Measurements from ENCODE around the gene ZNF519.

Gene ZNF519

GRCh38 chr18:14075196-14075595 lies 57.0 kb downstream of the ZNF519 start:
- Histone ChIP-seq H3K79me1 (ENCODE audit: low read length) (no peaks in the 10 kb centered on the region), H3K27me3 (ENCODE audit: insufficient read depth, low read length) (no peaks in the 10 kb centered on the region), H3K4me2 (ENCODE audit: low read length) (no peak overlapping the region), H3K4me3 (ENCODE audit: low read depth, low read length) (no peak overlapping the region), H2BK12ac (ENCODE audit: low read length) (no peak overlapping the region), H3K9me3 (ENCODE audit: insufficient read depth, low read depth, low read length) (no peaks in the 10 kb centered on the region), H3K23ac (ENCODE audit: low read length) (no peak overlapping the region), H3K4me1 (ENCODE audit: control insufficient read depth in 1 of 2, insufficient read depth in 2 of 2, low read length in 2 of 2) (no peaks in the 10 kb centered on the region), H3K27ac (ENCODE audit: low read depth, low read length) (no peak overlapping the region), H4K91ac (ENCODE audit: low read depth, low read length) (no peak overlapping the region), H2AK5ac (ENCODE audit: low read length) (no peak overlapping the region), H4K8ac (ENCODE audit: low read depth, low read length) (no peak overlapping the region), H2BK5ac (ENCODE audit: low read depth, low read length, poor library complexity) (no peak overlapping the region), H2AFZ (ENCODE audit: insufficient read depth, low read length, poor library complexity) (no peak overlapping the region), H3K14ac (ENCODE audit: low read length) (no peak overlapping the region), H4K12ac (ENCODE audit: low read depth, low read length) (no peak overlapping the region), H3K9ac (ENCODE audit: low read length) (no peak overlapping the region), H2BK120ac (ENCODE audit: insufficient read depth, low read length, poor library complexity) (no peak overlapping the region), H3K4ac (ENCODE audit: low read depth, low read length) (no peak overlapping the region), H3K79me2 (ENCODE audit: control insufficient read depth, insufficient read depth, low read length, poor library complexity) (no peaks in the 10 kb centered on the region), H3K36me3 (ENCODE audit: control insufficient read depth in 1 of 2, insufficient read depth in 2 of 2, low read length in 2 of 2) (peaks cover 0 to 11% of the 10 kb centered on the region in 2 experiments), H3K18ac (ENCODE audit: low read length) (no peak overlapping the region)
- no CpG with 5 or more reads among the region's 3 CpGs for WGBS (ENCODE audit: extremely low coverage, insufficient coverage, insufficient read length)
- DNase-seq = no peak

GRCh38 chr18:14074187-14074586 lies 58.0 kb downstream of the ZNF519 start:
- Histone ChIP-seq H2BK12ac (ENCODE audit: low read length) (no peak overlapping the region), H3K36me3 (ENCODE audit: control insufficient read depth in 1 of 2, insufficient read depth in 2 of 2, low read length in 2 of 2) (peaks cover 0 to 11% of the 10 kb centered on the region in 2 experiments), H3K79me1 (ENCODE audit: low read length) (no peaks in the 10 kb centered on the region), H3K4me3 (ENCODE audit: low read depth, low read length) (no peak overlapping the region), H3K27ac (ENCODE audit: low read depth, low read length) (no peak overlapping the region), H4K8ac (ENCODE audit: low read depth, low read length) (no peak overlapping the region), H3K18ac (ENCODE audit: low read length) (no peak overlapping the region), H2BK120ac (ENCODE audit: insufficient read depth, low read length, poor library complexity) (no peak overlapping the region), H3K4me2 (ENCODE audit: low read length) (no peak overlapping the region), H2AFZ (ENCODE audit: insufficient read depth, low read length, poor library complexity) (no peak overlapping the region), H3K14ac (ENCODE audit: low read length) (no peak overlapping the region), H3K79me2 (ENCODE audit: control insufficient read depth, insufficient read depth, low read length, poor library complexity) (no peaks in the 10 kb centered on the region), H2BK5ac (ENCODE audit: low read depth, low read length, poor library complexity) (no peak overlapping the region), H3K4ac (ENCODE audit: low read depth, low read length) (no peak overlapping the region), H3K9ac (ENCODE audit: low read length) (no peak overlapping the region), H3K4me1 (ENCODE audit: control insufficient read depth in 1 of 2, insufficient read depth in 2 of 2, low read length in 2 of 2) (no peaks in the 10 kb centered on the region), H3K9me3 (ENCODE audit: insufficient read depth, low read depth, low read length) (no peaks in the 10 kb centered on the region), H3K23ac (ENCODE audit: low read length) (no peak overlapping the region), H4K91ac (ENCODE audit: low read depth, low read length) (no peak overlapping the region), H3K27me3 (ENCODE audit: insufficient read depth, low read length) (no peaks in the 10 kb centered on the region), H4K12ac (ENCODE audit: low read depth, low read length) (no peak overlapping the region), H2AK5ac (ENCODE audit: low read length) (no peak overlapping the region)
- no CpG with 5 or more reads among the region's 5 CpGs for WGBS (ENCODE audit: extremely low coverage, insufficient coverage, insufficient read length)
- no peak for DNase-seq

GRCh38 chr18:14053661-14054060 lies 78.6 kb downstream of the ZNF519 start:
- no CpG with 5 or more reads among the region's 4 CpGs for WGBS (ENCODE audit: extremely low coverage, insufficient coverage, insufficient read length)
- H3K27me3 ChIP-seq (ENCODE audit: insufficient read depth, low read length) = no peaks in the 10 kb centered on the region
- H3K27ac ChIP-seq (ENCODE audit: low read depth, low read length) = no peak overlapping the region
- no peak overlapping the region for H3K14ac ChIP-seq (ENCODE audit: low read length)
- H4K12ac ChIP-seq (ENCODE audit: low read depth, low read length) = no peak overlapping the region
- no peak overlapping the region for H2BK12ac ChIP-seq (ENCODE audit: low read length)
- no peak for DNase-seq
- no peak overlapping the region for H3K4ac ChIP-seq (ENCODE audit: low read depth, low read length)
- no peak overlapping the region for H3K4me3 ChIP-seq (ENCODE audit: low read depth, low read length)
- H2BK5ac ChIP-seq (ENCODE audit: low read depth, low read length, poor library complexity) = no peak overlapping the region
- peaks cover 3% of the 10 kb centered on the region for H3K9me3 ChIP-seq (ENCODE audit: insufficient read depth, low read depth, low read length)
- no peak overlapping the region for H3K23ac ChIP-seq (ENCODE audit: low read length)
- H3K4me2 ChIP-seq (ENCODE audit: low read length) = no peak overlapping the region
- H3K4me1 ChIP-seq (ENCODE audit: control insufficient read depth in 1 of 2, insufficient read depth in 2 of 2, low read length in 2 of 2) = no peaks in the 10 kb centered on the region
- no peaks in the 10 kb centered on the region for H3K79me2 ChIP-seq (ENCODE audit: control insufficient read depth, insufficient read depth, low read length, poor library complexity)
- H4K91ac ChIP-seq (ENCODE audit: low read depth, low read length) = no peak overlapping the region
- H2AFZ ChIP-seq (ENCODE audit: insufficient read depth, low read length, poor library complexity) = no peak overlapping the region
- no peaks in the 10 kb centered on the region for H3K79me1 ChIP-seq (ENCODE audit: low read length)
- no peak overlapping the region for H2AK5ac ChIP-seq (ENCODE audit: low read length)
- H3K36me3 ChIP-seq (ENCODE audit: control insufficient read depth in 1 of 2, insufficient read depth in 2 of 2, low read length in 2 of 2) = peaks cover 0 to 3% of the 10 kb centered on the region in 2 experiments
- no peak overlapping the region for H2BK120ac ChIP-seq (ENCODE audit: insufficient read depth, low read length, poor library complexity)
- no peak overlapping the region for H3K9ac ChIP-seq (ENCODE audit: low read length)
- H3K18ac ChIP-seq (ENCODE audit: low read length) = no peak overlapping the region
- no peak overlapping the region for H4K8ac ChIP-seq (ENCODE audit: low read depth, low read length)
